22Rv1 (cell line): Measurements from ENCODE around the gene LSM8.

ENCODE experiments used
- H3K27ac ChIP-seq: fragments of 450-650 bp; 2 replicates; pipeline ENCODE4 v1.5.1; 2017
- CTCF ChIP-seq: fragments of 450-650 bp; IDR thresholded peaks from 2 replicates; pipeline ENCODE4 v1.5.1; 2017; ENCODE audit warnings: mild to moderate bottlenecking
- ZFX ChIP-seq: fragments of 450-650 bp; IDR thresholded peaks from 2 replicates; pipeline ENCODE4 v1.6.1; 2017; ENCODE audit warnings: antibody characterized with exemption, borderline replicate concordance

The LSM8 gene

GRCh38 chr7:118214051-118214832 lies 30.3 kb downstream of the LSM8 start:
- TF ChIP-seq ZFX (no peak), CTCF (no peak)
- no peak overlapping the region for H3K27ac ChIP-seq

GRCh38 chr7:118214833-118215182 lies 30.8 kb downstream of the LSM8 start:
- no peak overlapping the region for H3K27ac ChIP-seq
- no peak for TF ChIP-seq ZFX
- no peak for TF ChIP-seq CTCF

- no peak overlapping the region for H3K27ac ChIP-seq
- TF ChIP-seq CTCF (no peak), ZFX (no peak)
Measured at GRCh38 chr7:118217210-118217619, 33.3 kb downstream of the LSM8 start.

- TF ChIP-seq CTCF (no peak), ZFX (no peak)
- H3K27ac ChIP-seq, result no peak overlapping the region
Measured at GRCh38 chr7:118218413-118219156, 34.6 kb downstream of the LSM8 start.

- H3K27ac ChIP-seq, result no peak overlapping the region
- TF ChIP-seq CTCF (no peak), ZFX (no peak)
Measured at GRCh38 chr7:118219157-118219512, 35.2 kb downstream of the LSM8 start.

- TF ChIP-seq ZFX, result no peak
- no peak for TF ChIP-seq CTCF
- H3K27ac ChIP-seq, result no peak overlapping the region
Measured at GRCh38 chr7:118220583-118220982, 36.6 kb downstream of the LSM8 start.

GRCh38 chr7:118222591-118222990 lies 38.6 kb downstream of the LSM8 start:
- no peak overlapping the region for H3K27ac ChIP-seq
- TF ChIP-seq CTCF, result no peak
- TF ChIP-seq ZFX, result no peak
